Measurements from ENCODE around the gene GAK.

GAK gene

GRCh38 chr4:907691-908425, 24.3 kb downstream of the GAK start:
- no peak for DNase-seq (ENCODE audit: low spot score)

DNA sequence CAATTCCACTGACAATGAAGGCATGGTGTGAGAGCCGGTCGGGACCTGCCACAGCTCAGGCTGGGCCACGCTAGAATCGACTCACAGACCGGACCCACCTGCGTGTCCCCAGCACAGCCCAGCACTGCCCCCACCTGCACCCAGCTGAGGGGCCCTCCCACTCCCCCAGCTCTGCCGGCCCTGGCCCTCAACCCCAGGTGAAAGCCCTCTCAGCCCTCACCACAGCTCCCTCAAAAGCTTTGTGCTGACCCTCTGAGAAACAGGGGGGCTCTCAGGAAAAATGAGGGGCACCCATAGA, 25.1 kb downstream of the GAK start:
- no peak for DNase-seq (ENCODE audit: low spot score)

GRCh38 chr4:906339-907102, 25.6 kb downstream of the GAK start:
- no peak for DNase-seq (ENCODE audit: low spot score)

GRCh38 chr4:905485-906338, 26.4 kb downstream of the GAK start:
- DNase-seq (ENCODE audit: low spot score), result no peak

DNA sequence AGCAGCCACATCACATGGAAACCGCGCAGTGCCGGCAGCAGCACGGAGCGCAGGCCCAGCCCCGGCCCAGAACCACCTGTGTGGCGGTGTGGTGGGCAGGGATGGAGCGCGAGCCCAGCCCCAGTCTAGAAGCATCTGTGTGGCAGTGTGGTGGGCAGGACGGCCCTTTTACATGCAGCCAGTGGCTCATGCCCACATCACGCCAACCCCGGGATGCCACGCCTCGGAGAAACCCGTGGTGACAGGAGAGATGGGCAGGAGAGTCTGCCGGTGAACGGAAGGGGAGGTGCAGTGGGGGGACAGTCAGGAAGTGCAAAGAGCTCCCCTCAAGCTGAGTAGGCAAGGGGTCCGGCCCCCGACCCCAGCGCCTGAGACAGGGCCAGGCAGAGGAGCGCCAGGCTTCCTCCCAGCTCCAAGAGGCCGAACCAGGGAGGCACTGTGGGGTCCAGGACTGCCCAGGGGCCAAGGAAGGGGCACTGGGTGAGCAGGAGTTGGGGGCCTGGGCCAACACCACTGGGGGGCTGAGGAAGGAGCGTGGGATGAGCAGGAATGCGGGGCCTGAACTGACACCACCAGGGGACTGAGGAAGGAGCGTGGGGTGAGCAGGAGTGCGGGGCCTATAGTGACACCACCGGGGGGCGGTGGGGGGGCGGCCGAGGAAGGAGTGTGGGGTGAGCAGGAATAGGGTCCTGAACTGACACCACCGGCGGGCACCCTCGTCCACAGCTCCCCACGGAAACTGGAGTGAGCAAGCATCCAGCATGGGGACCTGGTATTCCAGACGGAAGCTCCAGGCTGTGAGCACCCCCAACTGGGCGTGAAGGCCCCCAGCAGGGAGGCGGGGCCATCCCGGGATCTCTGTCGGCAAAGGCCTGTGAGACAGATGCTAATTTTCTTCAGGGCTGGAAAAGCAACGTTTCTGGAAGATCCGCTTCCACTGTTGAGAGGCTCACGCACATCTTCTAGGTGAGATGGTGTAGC, 28.8 kb downstream of the GAK start:
- DNase-seq (ENCODE audit: low spot score), result no peak

GRCh38 chr4:901192-901910, 30.8 kb downstream of the GAK start:
- DNase-seq (ENCODE audit: low spot score), result no peak

GRCh38 chr4:900721-901120, 31.4 kb downstream of the GAK start:
- no peak for DNase-seq (ENCODE audit: low spot score)

- DNase-seq (ENCODE audit: low spot score), result no peak
These were observed 32.0 kb downstream of the GAK start for GRCh38 chr4:900073-900472.

- DNase-seq (ENCODE audit: low spot score), result no peak
These were observed 32.6 kb downstream of the GAK start for GRCh38 chr4:899556-899906.

DNA sequence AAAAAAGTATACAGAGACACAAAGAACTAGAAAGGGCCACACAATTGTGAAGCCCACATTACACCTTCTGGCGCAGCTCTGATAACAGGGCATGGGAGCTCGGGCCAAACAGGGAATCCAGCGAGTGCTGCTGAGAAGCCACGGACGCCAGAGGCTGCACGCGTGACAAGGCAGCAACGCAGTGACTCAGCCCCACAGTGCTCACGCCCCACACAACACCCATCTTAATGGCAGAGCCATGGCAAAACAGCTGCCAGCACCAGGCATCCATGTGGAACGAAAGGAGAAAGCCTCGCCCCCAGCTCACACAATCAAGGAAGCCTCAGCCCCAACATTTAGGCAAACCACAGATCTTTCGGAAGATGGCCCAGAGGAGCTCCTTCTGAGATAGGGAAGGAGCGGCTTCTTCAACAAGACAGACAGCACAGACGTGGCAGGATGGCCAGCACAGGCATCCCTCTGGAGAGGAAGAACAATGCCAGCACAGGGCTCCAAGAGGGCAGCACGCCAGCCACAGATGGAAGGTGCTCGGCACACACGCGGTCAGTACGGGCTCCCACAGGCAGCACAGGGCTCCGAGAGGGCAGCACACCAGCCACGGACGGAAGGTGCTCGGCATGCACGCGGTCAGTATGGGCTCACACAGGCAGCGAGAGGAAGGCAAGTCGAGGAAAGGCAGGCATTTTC, 33.1 kb downstream of the GAK start:
- no peak for DNase-seq (ENCODE audit: low spot score)

DNA sequence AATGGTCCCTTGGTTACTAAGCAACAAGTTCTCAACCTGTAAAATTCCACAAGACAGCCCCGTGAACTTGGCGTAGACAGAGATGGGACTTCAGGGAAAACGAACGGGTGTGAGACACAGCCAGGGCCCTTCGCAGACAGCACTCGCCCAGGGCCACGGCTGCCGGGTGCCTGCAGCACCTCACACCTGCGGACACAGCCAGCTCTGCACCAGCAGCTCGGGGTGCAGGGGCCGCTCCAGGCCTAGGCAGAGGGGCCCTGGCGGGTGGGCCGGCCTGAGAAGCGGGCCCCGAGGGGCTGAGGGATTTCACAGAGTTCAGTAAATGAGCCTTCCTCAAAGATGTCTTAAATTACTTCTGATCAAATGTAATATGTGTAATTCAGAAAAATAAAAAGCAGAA, 34.0 kb downstream of the GAK start:
- DNase-seq (ENCODE audit: low spot score), result no peak

- no peak for DNase-seq (ENCODE audit: low spot score)
These were observed 35.5 kb downstream of the GAK start for GRCh38 chr4:896630-897029.

GRCh38 chr4:896216-896615, 35.9 kb downstream of the GAK start:
- DNase-seq (ENCODE audit: low spot score), result no peak

DNA sequence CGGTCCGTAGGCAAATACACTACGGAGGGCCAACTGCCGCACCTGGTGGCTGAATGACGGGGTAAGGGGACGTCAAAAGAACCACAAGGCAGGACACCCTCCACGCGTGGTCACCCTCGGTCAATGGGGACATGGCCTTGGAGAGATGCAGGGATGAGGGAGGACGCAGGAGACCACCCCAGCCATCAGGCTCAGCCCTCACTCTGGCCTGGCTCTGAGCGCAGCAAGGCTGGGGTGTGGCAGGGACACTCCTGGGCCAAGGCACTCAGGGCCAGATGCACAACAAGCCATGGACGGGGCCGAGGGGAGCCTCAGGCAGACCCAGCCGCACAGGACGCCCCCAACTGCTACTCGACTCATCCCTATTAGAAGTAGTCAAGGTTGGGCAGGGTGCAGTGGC, 36.5 kb downstream of the GAK start:
- no peak for DNase-seq (ENCODE audit: low spot score)

GRCh38 chr4:893995-894705, 38.0 kb downstream of the GAK start:
- DNase-seq (ENCODE audit: low spot score), result no peak

GRCh38 chr4:893276-893994, 38.7 kb downstream of the GAK start:
- no peak for DNase-seq (ENCODE audit: low spot score)

- no peak for DNase-seq (ENCODE audit: low spot score)
These were observed 39.3 kb downstream of the GAK start for GRCh38 chr4:892780-893179.

DNA sequence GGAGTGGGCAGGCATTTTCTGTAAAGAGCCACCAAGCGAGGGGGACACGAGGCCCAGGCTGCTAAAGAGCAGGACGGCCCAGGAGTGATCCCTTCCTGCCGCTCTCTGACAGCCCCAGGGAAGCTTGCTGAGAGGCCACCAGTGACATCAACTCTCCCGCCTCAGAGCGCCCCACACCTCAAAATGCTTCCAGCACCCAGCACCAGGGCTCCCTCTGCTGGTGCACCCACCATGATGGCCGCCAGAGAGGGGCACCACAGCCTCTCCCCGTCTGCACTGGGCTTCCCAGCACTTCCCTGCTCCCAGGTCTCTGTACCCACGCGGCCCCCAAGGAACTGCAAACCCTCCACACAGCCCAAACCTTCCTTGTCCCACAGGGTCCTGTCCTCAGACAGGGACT, 40.4 kb downstream of the GAK start:
- DNase-seq (ENCODE audit: low spot score), result no peak

GRCh38 chr4:890036-890695, 42.0 kb downstream of the GAK start:
- no peak for DNase-seq (ENCODE audit: low spot score)

Measured in GM03348 (cell line).